CD4-positive, alpha-beta T cell treated with Interferon gamma for 1 hour (primary cell): Measurements from ENCODE around the gene SHROOM4.

Experiments
- DNase-seq: peaks from one replicate; pipeline ENCODE4 v3.0.0-alpha.2; 2020

SHROOM4 gene

GRCh38 chrX:50705042-50705441 is 109.0 kb downstream of the SHROOM4 start:
- DNase-seq = no peak

GRCh38 chrX:50704360-50704759 is 109.6 kb downstream of the SHROOM4 start:
- no peak for DNase-seq

GRCh38 chrX:50700921-50701320 is 113.1 kb downstream of the SHROOM4 start:
- DNase-seq = no peak

- no peak for DNase-seq
Observed at GRCh38 chrX:50698944-50699343, 115.0 kb downstream of the SHROOM4 start.

GRCh38 chrX:50697691-50698090 is 116.3 kb downstream of the SHROOM4 start:
- DNase-seq = no peak

- no peak for DNase-seq
Observed at GRCh38 chrX:50691820-50692219, 122.2 kb downstream of the SHROOM4 start.

GRCh38 chrX:50684871-50685270 is 129.1 kb downstream of the SHROOM4 start:
- DNase-seq = no peak

GRCh38 chrX:50680990-50681389 is 133.0 kb downstream of the SHROOM4 start:
- no peak for DNase-seq

- no peak for DNase-seq
Observed at GRCh38 chrX:50677789-50678188, 136.2 kb downstream of the SHROOM4 start.

- DNase-seq = no peak
Observed at GRCh38 chrX:50671661-50672060, 142.3 kb downstream of the SHROOM4 start.

GRCh38 chrX:50668860-50669259 is 145.1 kb downstream of the SHROOM4 start:
- DNase-seq = no peak

GRCh38 chrX:50648156-50648555 is 165.8 kb downstream of the SHROOM4 start:
- DNase-seq = no peak

- no peak for DNase-seq
Observed at GRCh38 chrX:50644496-50644895, 169.5 kb downstream of the SHROOM4 start.

- DNase-seq = no peak
Observed at GRCh38 chrX:50643525-50644137, 170.4 kb downstream of the SHROOM4 start.

GRCh38 chrX:50638123-50638522 is 175.9 kb downstream of the SHROOM4 start:
- DNase-seq = no peak

GRCh38 chrX:50635817-50636365 is 178.1 kb downstream of the SHROOM4 start:
- no peak for DNase-seq

- no peak for DNase-seq
Observed at GRCh38 chrX:50635162-50635561, 178.8 kb downstream of the SHROOM4 start.

- DNase-seq = no peak
Observed at GRCh38 chrX:50629774-50630173, 184.2 kb downstream of the SHROOM4 start.

GRCh38 chrX:50627696-50628095 is 186.3 kb downstream of the SHROOM4 start:
- no peak for DNase-seq

- no peak for DNase-seq
Observed at GRCh38 chrX:50626432-50626831, 187.6 kb downstream of the SHROOM4 start.

- DNase-seq = no peak
Observed at GRCh38 chrX:50622751-50623150, 191.2 kb downstream of the SHROOM4 start.

GRCh38 chrX:50618788-50619558 is 195.0 kb downstream of the SHROOM4 start:
- no peak for DNase-seq

- no peak for DNase-seq
Observed at GRCh38 chrX:50617183-50617582, 196.8 kb downstream of the SHROOM4 start.

- no peak for DNase-seq
Observed at GRCh38 chrX:50615570-50616158, 198.3 kb downstream of the SHROOM4 start.
